GM12878 (cell line): Measurements from ENCODE around the gene TEX51.

Experiments used
- EZH2 ChIP-seq: IDR thresholded peaks from 2 replicates; pipeline ENCODE4 v1.6.1; 2012; ENCODE audit warnings: low read depth, mild to moderate bottlenecking, control low read depth, inconsistent platforms, low read length, borderline replicate concordance; ENCODE audit not compliant: control insufficient read depth
- FOXK2 ChIP-seq: fragments of 450-650 bp; IDR thresholded peaks from 2 replicates; pipeline ENCODE4 v1.6.1; 2017; ENCODE audit warnings: mild to moderate bottlenecking, moderate library complexity
- HDGF ChIP-seq: fragments of 450-650 bp; IDR thresholded peaks from 2 replicates; pipeline ENCODE4 v1.6.1; 2016; ENCODE audit warnings: antibody characterized with exemption
- POLR2A ChIP-seq: IDR thresholded peaks from 2 replicates; pipeline ENCODE4 v1.6.1; 2011; ENCODE audit warnings: low read depth, mild to moderate bottlenecking, low read length
- RUNX3 ChIP-seq: IDR thresholded peaks from 2 replicates; pipeline ENCODE4 v1.6.1; 2012; ENCODE audit warnings: low read length, inconsistent platforms
- SIN3A ChIP-seq: IDR thresholded peaks from 2 replicates; pipeline ENCODE4 v1.6.1; 2012; ENCODE audit warnings: low read depth, low read length, improper control_type of control experiment
- TCF7 ChIP-seq: IDR thresholded peaks from 2 replicates; pipeline ENCODE4 v1.6.1; 2014; ENCODE audit warnings: antibody characterized with exemption, borderline replicate concordance
- TF ChIP-seq, protein P1 (sequence below), 3 experiments: IDR thresholded peaks in 2 of 3; conservative IDR thresholded peaks in 1 of 3; 2 replicates each; pipeline ENCODE4 v1.5.1; 2011; ENCODE audit warnings: low read depth in 3 of 3, low read length in 3 of 3, mild to moderate bottlenecking in 3 of 3, control low read depth in 2 of 3, moderate library complexity in 2 of 3, inconsistent platforms in 1 of 3, mixed read lengths in 1 of 3; ENCODE audit not compliant: control insufficient read depth in 2 of 3, insufficient read depth in 1 of 3; ENCODE audit errors: extremely low read depth in 1 of 3

- TF ChIP-seq RUNX3: no peak
- TF ChIP-seq EZH2: no peak
- TF ChIP-seq, protein P1, sequence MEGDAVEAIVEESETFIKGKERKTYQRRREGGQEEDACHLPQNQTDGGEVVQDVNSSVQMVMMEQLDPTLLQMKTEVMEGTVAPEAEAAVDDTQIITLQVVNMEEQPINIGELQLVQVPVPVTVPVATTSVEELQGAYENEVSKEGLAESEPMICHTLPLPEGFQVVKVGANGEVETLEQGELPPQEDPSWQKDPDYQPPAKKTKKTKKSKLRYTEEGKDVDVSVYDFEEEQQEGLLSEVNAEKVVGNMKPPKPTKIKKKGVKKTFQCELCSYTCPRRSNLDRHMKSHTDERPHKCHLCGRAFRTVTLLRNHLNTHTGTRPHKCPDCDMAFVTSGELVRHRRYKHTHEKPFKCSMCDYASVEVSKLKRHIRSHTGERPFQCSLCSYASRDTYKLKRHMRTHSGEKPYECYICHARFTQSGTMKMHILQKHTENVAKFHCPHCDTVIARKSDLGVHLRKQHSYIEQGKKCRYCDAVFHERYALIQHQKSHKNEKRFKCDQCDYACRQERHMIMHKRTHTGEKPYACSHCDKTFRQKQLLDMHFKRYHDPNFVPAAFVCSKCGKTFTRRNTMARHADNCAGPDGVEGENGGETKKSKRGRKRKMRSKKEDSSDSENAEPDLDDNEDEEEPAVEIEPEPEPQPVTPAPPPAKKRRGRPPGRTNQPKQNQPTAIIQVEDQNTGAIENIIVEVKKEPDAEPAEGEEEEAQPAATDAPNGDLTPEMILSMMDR (IDR thresholded peaks at IDR 0.05 in 2 of 3, conservative IDR thresholded peaks at IDR 0.05 in 1 of 3; ENCODE audit: control insufficient read depth in 2 of 3, extremely low read depth in 1 of 3, insufficient read depth in 1 of 3, low read depth in 3 of 3, low read length in 3 of 3): no peak
- no peak for TF ChIP-seq FOXK2
- no peak for TF ChIP-seq TCF7
- TF ChIP-seq SIN3A: no peak
- TF ChIP-seq HDGF: no peak
- TF ChIP-seq POLR2A: no peak
Measured at GRCh38 chr2:126890136-126890510, 8.6 kb upstream of the TEX51 start.
